Sigmoid colon (tissue), 4 donors: ENCODE results near the gene ARHGAP27.

ENCODE experiments used
- CTCF ChIP-seq, 4 experiments: fragments of 450-650 bp in 3 of 4; fragments of 200-600 bp in 1 of 4; IDR thresholded peaks; one replicate each; pipeline ENCODE4 v1.5.1; 2016 to 2019; ENCODE audit warnings: antibody characterized with exemption in 4 of 4, mild to moderate bottlenecking in 3 of 4, moderate library complexity in 2 of 4
- POLR2A ChIP-seq, 2 donors: fragments of 450-650 bp; IDR thresholded peaks; one replicate each; pipeline ENCODE4 v1.6.1; 2016; ENCODE audit warnings: antibody characterized with exemption in 2 of 2, mild to moderate bottlenecking in 2 of 2, moderate library complexity in 2 of 2
- POLR2AphosphoS5 ChIP-seq, 4 donors: sonication (generic); formaldehyde crosslinking; IDR thresholded peaks; one replicate each; pipeline ENCODE4 v1.6.1; 2017; ENCODE audit warnings: antibody characterized with exemption in 4 of 4

- no peak for TF ChIP-seq POLR2AphosphoS5 (IDR thresholded peaks at IDR 0.05)
- no peak for TF ChIP-seq CTCF (IDR thresholded peaks at IDR 0.05)
- no peak for TF ChIP-seq POLR2A (IDR thresholded peaks at IDR 0.05)
Measured at GRCh38 chr17:45393411-45393810, 39.3 kb downstream of the ARHGAP27 start.
